Thyroid gland (tissue), 4 donors: ENCODE measurements around the gene ZNF85.
"Not testable (repeated sequence)": the region's sequence is repeated elsewhere in the genome, so short reads cannot be mapped to it uniquely, and the experiment has no call there.

Experiments used
- POLR2A ChIP-seq, 2 donors: fragments of 450-650 bp; IDR thresholded peaks; one replicate each; pipeline ENCODE4 v1.6.1; 2017; ENCODE audit warnings: antibody characterized with exemption in 2 of 2, mild to moderate bottlenecking in 2 of 2, moderate library complexity in 1 of 2
- TF ChIP-seq, protein P1 (sequence below), 6 experiments: fragments of 200-600 bp in 3 of 6; fragments of 450-650 bp in 3 of 6; sonication (generic) in 3 of 6; IDR thresholded peaks; one replicate each; pipeline ENCODE4 v1.5.1; 2016 to 2019; ENCODE audit warnings: antibody characterized with exemption in 6 of 6, mild to moderate bottlenecking in 2 of 6, inconsistent platforms in 1 of 6, moderate library complexity in 1 of 6

DNA sequence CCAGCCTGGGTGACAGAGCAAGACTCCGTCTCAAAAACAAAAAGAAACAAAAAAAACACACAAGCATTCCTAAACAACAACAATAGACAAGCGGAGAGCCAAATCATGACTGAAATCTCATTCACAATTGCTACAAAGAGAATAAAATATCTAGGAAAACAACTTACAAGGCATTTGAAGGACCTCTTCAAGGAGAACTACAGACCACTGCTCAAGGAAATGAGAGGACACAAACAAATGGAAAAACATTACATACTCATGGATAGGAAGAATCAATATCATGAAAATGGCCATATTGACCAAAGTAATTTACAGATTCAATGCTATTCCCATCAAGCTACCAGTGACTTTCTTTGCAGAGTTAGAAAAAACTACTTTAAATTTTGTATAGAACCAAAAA, 69.7 kb downstream of the ZNF85 start:
- TF ChIP-seq, protein P1, sequence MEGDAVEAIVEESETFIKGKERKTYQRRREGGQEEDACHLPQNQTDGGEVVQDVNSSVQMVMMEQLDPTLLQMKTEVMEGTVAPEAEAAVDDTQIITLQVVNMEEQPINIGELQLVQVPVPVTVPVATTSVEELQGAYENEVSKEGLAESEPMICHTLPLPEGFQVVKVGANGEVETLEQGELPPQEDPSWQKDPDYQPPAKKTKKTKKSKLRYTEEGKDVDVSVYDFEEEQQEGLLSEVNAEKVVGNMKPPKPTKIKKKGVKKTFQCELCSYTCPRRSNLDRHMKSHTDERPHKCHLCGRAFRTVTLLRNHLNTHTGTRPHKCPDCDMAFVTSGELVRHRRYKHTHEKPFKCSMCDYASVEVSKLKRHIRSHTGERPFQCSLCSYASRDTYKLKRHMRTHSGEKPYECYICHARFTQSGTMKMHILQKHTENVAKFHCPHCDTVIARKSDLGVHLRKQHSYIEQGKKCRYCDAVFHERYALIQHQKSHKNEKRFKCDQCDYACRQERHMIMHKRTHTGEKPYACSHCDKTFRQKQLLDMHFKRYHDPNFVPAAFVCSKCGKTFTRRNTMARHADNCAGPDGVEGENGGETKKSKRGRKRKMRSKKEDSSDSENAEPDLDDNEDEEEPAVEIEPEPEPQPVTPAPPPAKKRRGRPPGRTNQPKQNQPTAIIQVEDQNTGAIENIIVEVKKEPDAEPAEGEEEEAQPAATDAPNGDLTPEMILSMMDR (IDR thresholded peaks at IDR 0.05): not testable (repeated sequence)
- not testable (repeated sequence) for TF ChIP-seq POLR2A (IDR thresholded peaks at IDR 0.05)
